ENCODE results near the gene MYOG. TPM values are rescaled to one million over a fixed set of nuclear protein-coding genes. Genes with fewer than 3 reads are reported as not detected.
A peak's percentile ranks its signal among the peaks of the same experiment; 100 is the strongest.

Gene MYOG
- polyA plus RNA-seq, 3 donors = not detected

- no peaks in the 10 kb centered on the region for H3K36me3 ChIP-seq (replicated peaks in 1 of 2; ENCODE audit: control insufficient read depth in 1 of 2, insufficient read depth in 2 of 2, low read length in 2 of 2)
- intact Hi-C loops (cut with micrococcal nuclease) = no loop called here
- H4K20me1 ChIP-seq (ENCODE audit: insufficient read depth, low read length) = no peaks in the 10 kb centered on the region
- H3K27ac ChIP-seq (ENCODE audit: low read depth in 1 of 2, low read length in 2 of 2) = no peak overlapping the region
- Mint-ChIP-seq H3K27me3 (ENCODE audit: low read depth in 3 of 3) (peaks cover 0 to 6% (median 5%) of the 10 kb centered on the region in 3 donors), H3K9me3 (peaks cover 0 to 2% (median 0%) of the 10 kb centered on the region in 7 donors), H3K4me3 (no peak overlapping the region), H3K36me3 (peaks cover 22 to 31% of the 10 kb centered on the region in 2 donors), H3K27ac (peak overlapping the region in 2 of 7 donors; percentile 6 to 41), H3K4me1 (peaks cover 49% of the 10 kb centered on the region)
- H3K4me2 ChIP-seq (replicated peaks; ENCODE audit: extremely low read depth, low read length, poor library complexity, severe bottlenecking) = no peak overlapping the region
- no peak overlapping the region for H3K4me3 ChIP-seq (replicated peaks in 1 of 3; ENCODE audit: low read depth in 2 of 3, low read length in 3 of 3)
- TF ChIP-seq CTCF (IDR thresholded peaks at IDR 0.05) = no peak
- peaks cover 5% of the 10 kb centered on the region for H3K79me2 ChIP-seq (ENCODE audit: insufficient read depth, low read length)
- no peak for DNase-seq
- H3K4me1 ChIP-seq (ENCODE audit: control insufficient read depth in 1 of 2, insufficient read depth in 2 of 2, low read length in 2 of 2) = peaks cover 32 to 34% of the 10 kb centered on the region in 2 donors
- 100% methylated on average over 2 of the region's 2 CpGs for WGBS (ENCODE audit: insufficient coverage)
- H3K9me3 ChIP-seq (replicated peaks in 1 of 2; ENCODE audit: control insufficient read depth in 1 of 2, insufficient read depth in 1 of 2, low read length in 2 of 2) = no peaks in the 10 kb centered on the region
- H3K27me3 ChIP-seq (ENCODE audit: control insufficient read depth in 2 of 2, insufficient read depth in 2 of 2, low read length in 2 of 2) = no peaks in the 10 kb centered on the region
- no peak overlapping the region for H2AFZ ChIP-seq (ENCODE audit: insufficient read depth, low read depth, low read length, poor library complexity, severe bottlenecking)
- H3K9ac ChIP-seq (ENCODE audit: insufficient read depth, low read length, poor library complexity, severe bottlenecking) = no peak overlapping the region
These were observed 7.9 kb downstream of the MYOG start for GRCh38 chr1:203077956-203078355.

GRCh38 chr1:203077367-203077766, 8.4 kb downstream of the MYOG start:
- H3K4me1 ChIP-seq (ENCODE audit: control insufficient read depth in 1 of 2, insufficient read depth in 2 of 2, low read length in 2 of 2) = peaks cover 26 to 28% of the 10 kb centered on the region in 2 donors
- no peak for TF ChIP-seq CTCF (IDR thresholded peaks at IDR 0.05)
- no peak overlapping the region for H3K27ac ChIP-seq (ENCODE audit: low read depth in 1 of 2, low read length in 2 of 2)
- H3K4me3 ChIP-seq (replicated peaks in 1 of 3; ENCODE audit: low read depth in 2 of 3, low read length in 3 of 3) = no peak overlapping the region
- no peak for DNase-seq
- Mint-ChIP-seq H3K27me3 (ENCODE audit: low read depth in 3 of 3) (peaks cover 0 to 6% (median 5%) of the 10 kb centered on the region in 3 donors), H3K36me3 (peaks cover 26 to 36% of the 10 kb centered on the region in 2 donors), H3K4me1 (peaks cover 43% of the 10 kb centered on the region), H3K4me3 (no peak overlapping the region), H3K9me3 (peaks cover 0 to 2% (median 0%) of the 10 kb centered on the region in 7 donors), H3K27ac (no peak overlapping the region)
- H3K79me2 ChIP-seq (ENCODE audit: insufficient read depth, low read length) = peaks cover 5% of the 10 kb centered on the region
- H3K27me3 ChIP-seq (ENCODE audit: control insufficient read depth in 2 of 2, insufficient read depth in 2 of 2, low read length in 2 of 2) = no peaks in the 10 kb centered on the region
- H4K20me1 ChIP-seq (ENCODE audit: insufficient read depth, low read length) = no peaks in the 10 kb centered on the region
- H3K9ac ChIP-seq (ENCODE audit: insufficient read depth, low read length, poor library complexity, severe bottlenecking) = no peak overlapping the region
- no peak overlapping the region for H2AFZ ChIP-seq (ENCODE audit: insufficient read depth, low read depth, low read length, poor library complexity, severe bottlenecking)
- H3K4me2 ChIP-seq (replicated peaks; ENCODE audit: extremely low read depth, low read length, poor library complexity, severe bottlenecking) = no peak overlapping the region
- no CpG with 5 or more reads among the region's 3 CpGs for WGBS (ENCODE audit: insufficient coverage)
- intact Hi-C loops (cut with micrococcal nuclease) = no loop called here
- H3K36me3 ChIP-seq (replicated peaks in 1 of 2; ENCODE audit: control insufficient read depth in 1 of 2, insufficient read depth in 2 of 2, low read length in 2 of 2) = peaks cover 0 to 2% of the 10 kb centered on the region in 2 donors
- H3K9me3 ChIP-seq (replicated peaks in 1 of 2; ENCODE audit: control insufficient read depth in 1 of 2, insufficient read depth in 1 of 2, low read length in 2 of 2) = no peaks in the 10 kb centered on the region
